Uterus (tissue), 4 donors: Measurements from ENCODE around the gene PFKFB3. TPM values are rescaled to one million over a fixed set of nuclear protein-coding genes. Genes with fewer than 3 reads are reported as not detected.

Experiments used
- DNase-seq, 2 donors: peaks; one replicate each; pipeline ENCODE4 v3.0.0-alpha.2; 2019 to 2020
- H3K27ac ChIP-seq, 2 donors: fragments of 200-600 bp; sonication (generic); 1 replicate in 1 of 2; 2 replicates in 1 of 2; pipeline ENCODE4 v1.5.1; 2016 to 2018
- H3K27me3 ChIP-seq, 2 donors: fragments of 200-600 bp; sonication (generic); one replicate each; pipeline ENCODE4 v1.5.1; 2018 to 2019; ENCODE audit warnings: control low read depth in 1 of 2
- H3K36me3 ChIP-seq, 2 donors: fragments of 200-600 bp; sonication (generic); one replicate each; pipeline ENCODE4 v1.5.1; 2019; ENCODE audit warnings: control low read depth in 1 of 2
- H3K4me1 ChIP-seq, 2 donors: fragments of 200-600 bp; sonication (generic); one replicate each; pipeline ENCODE4 v1.5.1; 2018 to 2019; ENCODE audit warnings: control low read depth in 1 of 2
- H3K4me3 ChIP-seq, 2 donors: fragments of 200-600 bp; sonication (generic); 1 replicate in 1 of 2; 2 replicates in 1 of 2; pipeline ENCODE4 v1.5.1; 2018 to 2019; ENCODE audit warnings: mild to moderate bottlenecking in 1 of 2
- H3K9me3 ChIP-seq, 2 donors: fragments of 200-600 bp; sonication (generic); one replicate each; pipeline ENCODE4 v1.5.1; 2019; ENCODE audit warnings: control low read depth in 1 of 2
- POLR2A ChIP-seq, 2 donors: fragments of 450-650 bp; IDR thresholded peaks; one replicate each; pipeline ENCODE4 v1.6.1; 2016; ENCODE audit warnings: antibody characterized with exemption in 2 of 2, mild to moderate bottlenecking in 1 of 2, moderate library complexity in 1 of 2
- intact Hi-C: fragments of 100-400 bp; cut with DNase I; formaldehyde crosslinking; loops from one replicate; pipeline ENCODE4 v1.15.1; 2023; ENCODE audit warnings: low total_unique reads
- total RNA-seq, 4 donors: library from RNA; depleted of rRNA in 3 of 4; stranded (reverse); fragments of >200 nt in 3 of 4; gene quantifications; one replicate each; pipeline versions ENCODE4 v1.1.0 to v1.2.4, GENCODE V29; 2014 to 2023
- TF ChIP-seq, protein P1 (sequence below), 4 experiments: fragments of 200-600 bp in 2 of 4; fragments of 450-650 bp in 2 of 4; sonication (generic) in 2 of 4; IDR thresholded peaks; one replicate each; pipeline ENCODE4 v1.5.1; 2016 to 2019; ENCODE audit warnings: antibody characterized with exemption in 4 of 4, mild to moderate bottlenecking in 2 of 4, moderate library complexity in 1 of 4
- donor health status: DM: yes; HTN: yes; CAD: no.

The PFKFB3 gene
- total RNA-seq, 4 donors from 2014 or later = 7.4 to 54.5 (median 14.7) TPM

DNA sequence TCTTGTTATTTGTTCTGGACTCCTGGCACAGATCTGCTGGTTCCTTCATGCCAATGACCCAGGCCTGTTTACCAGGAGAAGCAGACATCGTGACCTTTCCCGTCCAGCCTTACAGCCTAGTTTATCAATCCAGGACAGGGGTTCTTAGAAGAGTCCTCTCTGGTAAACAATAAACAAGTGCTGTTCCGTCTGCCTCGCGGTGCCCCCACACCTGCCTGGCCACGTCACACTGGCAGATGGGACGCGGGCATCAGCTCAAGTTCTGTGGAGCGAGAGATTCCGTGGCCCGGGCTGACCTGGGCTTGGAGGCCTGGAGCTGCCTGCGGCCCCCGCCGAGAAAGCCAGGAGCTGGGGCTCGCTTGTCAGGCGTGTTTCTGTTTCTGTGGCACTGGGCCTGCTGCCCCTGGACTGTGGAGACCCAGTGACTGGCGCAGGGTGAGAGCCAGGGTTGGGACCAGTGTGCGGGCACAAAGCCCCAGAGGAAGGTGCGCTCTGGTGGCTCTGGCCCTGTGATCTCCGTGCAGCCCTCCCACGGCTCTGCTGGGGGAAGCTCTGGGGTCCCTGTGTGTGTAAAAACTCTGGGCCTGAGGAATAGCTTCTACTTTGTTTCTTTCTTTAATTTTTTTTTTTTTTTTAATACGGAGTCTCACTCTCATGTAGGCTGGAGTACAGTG lies 28.4 kb upstream of the PFKFB3 start:
- Histone ChIP-seq H3K9me3 (no peaks in the 10 kb centered on the region), H3K27me3 (no peaks in the 10 kb centered on the region), H3K36me3 (no peaks in the 10 kb centered on the region), H3K4me3 (no peak overlapping the region), H3K4me1 (peaks cover 2 to 11% of the 10 kb centered on the region in 2 donors), H3K27ac (no peak overlapping the region)
- intact Hi-C loops = no loop called here
- TF ChIP-seq, protein P1, sequence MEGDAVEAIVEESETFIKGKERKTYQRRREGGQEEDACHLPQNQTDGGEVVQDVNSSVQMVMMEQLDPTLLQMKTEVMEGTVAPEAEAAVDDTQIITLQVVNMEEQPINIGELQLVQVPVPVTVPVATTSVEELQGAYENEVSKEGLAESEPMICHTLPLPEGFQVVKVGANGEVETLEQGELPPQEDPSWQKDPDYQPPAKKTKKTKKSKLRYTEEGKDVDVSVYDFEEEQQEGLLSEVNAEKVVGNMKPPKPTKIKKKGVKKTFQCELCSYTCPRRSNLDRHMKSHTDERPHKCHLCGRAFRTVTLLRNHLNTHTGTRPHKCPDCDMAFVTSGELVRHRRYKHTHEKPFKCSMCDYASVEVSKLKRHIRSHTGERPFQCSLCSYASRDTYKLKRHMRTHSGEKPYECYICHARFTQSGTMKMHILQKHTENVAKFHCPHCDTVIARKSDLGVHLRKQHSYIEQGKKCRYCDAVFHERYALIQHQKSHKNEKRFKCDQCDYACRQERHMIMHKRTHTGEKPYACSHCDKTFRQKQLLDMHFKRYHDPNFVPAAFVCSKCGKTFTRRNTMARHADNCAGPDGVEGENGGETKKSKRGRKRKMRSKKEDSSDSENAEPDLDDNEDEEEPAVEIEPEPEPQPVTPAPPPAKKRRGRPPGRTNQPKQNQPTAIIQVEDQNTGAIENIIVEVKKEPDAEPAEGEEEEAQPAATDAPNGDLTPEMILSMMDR (IDR thresholded peaks at IDR 0.05) = no peak
- no peak for TF ChIP-seq POLR2A (IDR thresholded peaks at IDR 0.05)
- DNase-seq = no peak

DNA sequence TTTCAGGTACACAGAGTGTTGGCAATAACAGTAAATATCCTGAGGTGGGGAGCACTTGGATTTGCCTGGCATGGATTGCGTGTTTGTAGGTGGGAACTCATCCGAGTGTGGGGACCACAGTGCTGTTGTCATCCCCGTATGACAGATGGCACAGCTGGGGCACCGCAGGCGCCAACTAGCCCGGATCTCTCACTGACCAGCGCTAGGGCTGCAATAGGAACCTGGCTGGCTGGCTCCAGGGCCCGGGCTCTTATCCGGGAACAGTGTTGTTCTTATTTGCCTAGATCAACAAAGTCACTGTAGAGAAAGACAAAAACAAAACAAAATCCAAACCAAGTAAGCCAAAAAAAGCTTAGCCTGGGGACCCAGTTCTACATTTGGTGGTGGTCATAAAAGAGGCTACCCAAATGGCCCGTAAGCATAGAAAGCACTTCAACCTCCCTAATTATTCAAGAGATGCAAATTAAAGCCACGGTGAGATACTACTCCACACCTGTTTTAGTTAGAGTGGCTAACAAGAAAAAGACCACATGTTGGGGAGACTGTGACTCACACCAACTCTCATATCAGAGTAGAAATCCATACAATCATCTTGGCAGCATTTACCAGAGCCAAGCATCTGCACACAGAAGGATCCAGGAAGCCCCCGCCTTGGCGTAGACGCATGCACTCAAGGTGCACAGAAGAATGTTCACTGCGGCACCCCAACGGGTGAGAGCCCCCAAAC lies 27.2 kb upstream of the PFKFB3 start:
- TF ChIP-seq, protein P1 (IDR thresholded peaks at IDR 0.05) = no peak
- TF ChIP-seq POLR2A (IDR thresholded peaks at IDR 0.05) = no peak
- no peaks in the 10 kb centered on the region for H3K27me3 ChIP-seq
- H3K27ac ChIP-seq = no peak overlapping the region
- H3K4me1 ChIP-seq = peaks cover 2 to 12% of the 10 kb centered on the region in 2 donors
- intact Hi-C loops = no loop called here
- no peak overlapping the region for H3K4me3 ChIP-seq
- no peak for DNase-seq
- no peaks in the 10 kb centered on the region for H3K9me3 ChIP-seq
- no peaks in the 10 kb centered on the region for H3K36me3 ChIP-seq

DNA sequence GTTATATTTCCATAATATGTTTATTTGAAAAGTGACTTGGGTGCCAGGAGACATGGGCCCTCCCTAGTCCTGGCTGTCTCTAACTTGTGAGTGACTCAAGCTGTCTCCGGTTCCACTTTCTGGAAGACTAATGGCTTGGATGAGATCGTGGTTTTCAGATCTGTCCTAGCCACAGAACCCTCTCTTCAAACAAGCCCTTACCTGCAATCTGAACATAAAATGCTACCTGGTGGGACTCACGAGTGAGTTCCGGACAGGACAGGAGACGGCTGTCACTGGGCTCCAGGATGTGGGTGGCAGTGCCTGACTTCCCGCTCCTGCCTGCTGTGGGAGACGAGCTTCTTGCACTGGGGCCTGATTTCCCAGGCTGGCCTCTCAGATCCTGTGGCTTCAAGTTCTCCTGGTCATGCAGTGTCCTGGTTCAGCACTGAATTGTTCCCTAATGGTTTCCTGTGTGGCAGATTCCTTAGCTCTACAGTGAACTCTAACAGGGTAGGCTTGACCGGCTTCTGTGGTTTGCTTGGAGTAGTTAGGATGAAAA lies 26.0 kb upstream of the PFKFB3 start:
- no peak overlapping the region for H3K4me3 ChIP-seq
- no peak for DNase-seq
- intact Hi-C loops = no loop called here
- H3K27me3 ChIP-seq = no peaks in the 10 kb centered on the region
- H3K27ac ChIP-seq = no peak overlapping the region
- H3K4me1 ChIP-seq = peaks cover 0 to 12% of the 10 kb centered on the region in 2 donors
- H3K9me3 ChIP-seq = no peaks in the 10 kb centered on the region
- H3K36me3 ChIP-seq = no peaks in the 10 kb centered on the region
- TF ChIP-seq POLR2A (IDR thresholded peaks at IDR 0.05) = no peak
- TF ChIP-seq, protein P1 (IDR thresholded peaks at IDR 0.05) = no peak

DNA sequence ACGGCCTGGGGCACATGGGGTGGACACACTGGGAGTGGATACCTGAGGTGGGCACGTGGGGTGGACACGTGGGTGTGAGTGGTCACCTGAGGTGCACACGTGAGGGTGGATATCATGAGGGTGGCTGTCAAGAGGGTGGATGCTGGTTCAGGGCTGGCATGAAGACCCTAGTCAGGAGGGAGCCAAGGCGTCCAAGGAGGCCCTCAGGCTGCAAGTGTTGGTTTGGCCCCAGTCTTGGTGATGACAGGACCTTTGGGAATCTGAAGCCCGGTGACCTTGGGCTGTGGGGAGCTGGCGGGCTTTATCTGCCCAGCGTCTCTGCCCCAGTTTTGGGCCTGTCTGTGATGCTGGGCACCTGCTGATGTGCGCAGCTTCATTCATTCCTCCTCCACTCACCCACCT lies 24.9 kb upstream of the PFKFB3 start:
- no peak for DNase-seq
- no peaks in the 10 kb centered on the region for H3K9me3 ChIP-seq
- peaks cover 0 to 18% of the 10 kb centered on the region in 2 donors for H3K4me1 ChIP-seq
- no peak overlapping the region for H3K4me3 ChIP-seq
- TF ChIP-seq, protein P1 (IDR thresholded peaks at IDR 0.05) = no peak
- TF ChIP-seq POLR2A (IDR thresholded peaks at IDR 0.05) = no peak
- H3K27ac ChIP-seq = no peak overlapping the region
- intact Hi-C loops = no loop called here
- no peaks in the 10 kb centered on the region for H3K27me3 ChIP-seq
- no peaks in the 10 kb centered on the region for H3K36me3 ChIP-seq

DNA sequence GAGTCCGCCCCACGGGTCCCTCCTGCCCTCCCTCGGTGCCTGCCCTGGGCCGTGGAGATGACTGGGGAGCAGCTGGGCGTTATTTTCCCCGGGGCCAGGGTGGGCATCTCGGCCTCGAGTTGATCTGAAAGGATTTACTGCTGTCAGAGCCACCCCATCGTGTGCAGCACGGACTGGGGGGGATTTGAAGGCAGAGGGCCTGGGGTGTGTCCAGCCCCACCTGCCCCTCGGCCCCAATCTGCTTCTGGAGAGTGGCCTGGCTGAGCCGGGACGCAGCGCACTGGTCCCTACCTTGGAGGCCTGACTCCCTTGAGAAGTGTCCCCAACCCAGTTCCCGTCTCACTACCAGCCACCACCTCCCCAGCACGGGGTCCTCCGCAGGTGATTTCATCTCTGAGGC lies 24.2 kb upstream of the PFKFB3 start:
- Histone ChIP-seq H3K9me3 (no peaks in the 10 kb centered on the region), H3K27me3 (no peaks in the 10 kb centered on the region), H3K4me3 (no peak overlapping the region), H3K27ac (no peak overlapping the region), H3K4me1 (peaks cover 0 to 18% of the 10 kb centered on the region in 2 donors), H3K36me3 (no peaks in the 10 kb centered on the region)
- no peak for TF ChIP-seq POLR2A (IDR thresholded peaks at IDR 0.05)
- TF ChIP-seq, protein P1 (IDR thresholded peaks at IDR 0.05) = no peak
- no peak for DNase-seq
- intact Hi-C loops = no loop called here
